GM12878 (cell line): ENCODE results near the gene ZBTB22. TPM values are rescaled to one million over a fixed set of nuclear protein-coding genes. Genes with fewer than 3 reads are reported as not detected.

Experiments used
- BACH1 ChIP-seq: fragments of 450-650 bp; IDR thresholded peaks from 2 replicates; pipeline ENCODE4 v1.6.1; 2017; ENCODE audit warnings: mild to moderate bottlenecking, borderline replicate concordance
- BMI1 ChIP-seq: fragments of 450-650 bp; IDR thresholded peaks from 2 replicates; pipeline ENCODE4 v1.6.1; 2016; ENCODE audit warnings: mild to moderate bottlenecking, moderate library complexity, borderline replicate concordance
- ELK1 ChIP-seq: IDR thresholded peaks from 2 replicates; pipeline ENCODE4 v1.6.1; 2012; ENCODE audit warnings: low read depth, low read length, improper control_type of control experiment
- ETV6 ChIP-seq, 2 experiments: fragments of 450-650 bp in 1 of 2; IDR thresholded peaks in 1 of 2; conservative IDR thresholded peaks in 1 of 2; 2 replicates each; pipeline ENCODE4 v1.6.1; 2014; ENCODE audit warnings: antibody characterized with exemption in 1 of 2, borderline replicate concordance in 1 of 2, low read depth in 1 of 2, mild to moderate bottlenecking in 1 of 2, moderate library complexity in 1 of 2
- GATAD2B ChIP-seq: fragments of 450-650 bp; conservative IDR thresholded peaks from 2 replicates; pipeline ENCODE4 v1.6.1; 2017; ENCODE audit warnings: low read depth, mild to moderate bottlenecking, moderate library complexity
- HCFC1 ChIP-seq: fragments of 150-350 bp; IDR thresholded peaks from 2 replicates; pipeline ENCODE4 v1.6.1; 2014; ENCODE audit warnings: low read length
- KLF5 ChIP-seq: fragments of 450-650 bp; IDR thresholded peaks from 2 replicates; pipeline ENCODE4 v1.6.1; 2014; ENCODE audit warnings: mild to moderate bottlenecking; ENCODE audit not compliant: partially characterized antibody
- PKNOX1 ChIP-seq: fragments of 450-650 bp; IDR thresholded peaks from 2 replicates; pipeline ENCODE4 v1.6.1; 2016; ENCODE audit warnings: mild to moderate bottlenecking
- TARDBP ChIP-seq: IDR thresholded peaks from 2 replicates; pipeline ENCODE4 v1.6.1; 2016; ENCODE audit warnings: borderline replicate concordance
- TCF12 ChIP-seq: IDR thresholded peaks from 2 replicates; pipeline ENCODE4 v1.6.1; 2011; ENCODE audit warnings: low read depth, mild to moderate bottlenecking, low read length
- USF1 ChIP-seq: IDR thresholded peaks from 2 replicates; pipeline ENCODE4 v1.6.1; 2011; ENCODE audit warnings: borderline replicate concordance, low read depth, mild to moderate bottlenecking, moderate library complexity, mixed read lengths, low read length; ENCODE audit not compliant: insufficient read depth; ENCODE audit errors: extremely low read length
- WRNIP1 ChIP-seq: IDR thresholded peaks from 2 replicates; pipeline ENCODE4 v1.6.1; 2011; ENCODE audit warnings: low read depth, low read length, improper control_type of control experiment, borderline replicate concordance
- ZSCAN29 ChIP-seq: fragments of 450-650 bp; IDR thresholded peaks from 2 replicates; pipeline ENCODE4 v1.6.1; 2017; ENCODE audit warnings: mild to moderate bottlenecking, moderate library complexity
- polyA plus RNA-seq, 11 experiments: library from polyadenylated mRNA; depleted of rRNA in 4 of 11; unstranded in 6 of 11; stranded (reverse) in 5 of 11; fragments of >200 nt; fragmentation: Nextera tagmentation in 4 of 11; fragmentation: Illumina TruSeq in 1 of 11; extraction: Ambion mirVana in 4 of 11; extraction: Trizol in 1 of 11; gene quantifications; 1 replicate in 1 of 11; 2 replicates in 10 of 11; pipeline versions ENCODE4 v1.2.1 to v1.2.3, GENCODE V29; 2011 to 2016; ENCODE audit warnings: inconsistent platforms in 2 of 11, missing spikeins in 2 of 11, low read depth in 1 of 11
- total RNA-seq, 4 experiments: library from RNA; depleted of rRNA in 3 of 4; stranded (reverse); fragments of >200 nt in 3 of 4; fragmentation: Illumina TruSeq in 1 of 4; extraction: Trizol in 1 of 4; gene quantifications; 2 replicates each; pipeline versions ENCODE4 v1.2.1 to v1.2.3, GENCODE V29; 2013 to 2021

ZBTB22 gene
- total and polyA plus RNA-seq, 10 of the 15 experiments (the other 5 are each of a cell fraction or from before 2014, with no cell fraction given) = 0.11 to 9.9 (median 4.8) TPM

- TF ChIP-seq WRNIP1 (no peak), ETV6 (conservative IDR thresholded peaks at IDR 0.05 in 1 of 2, IDR thresholded peaks at IDR 0.05 in 1 of 2; ENCODE audit: borderline replicate concordance in 1 of 2, low read depth in 1 of 2) (peak in 1 of 2 experiments; percentile 49; a peak in 1 of 4 replicates), BMI1 (no peak), KLF5 (no peak), ZSCAN29 (no peak; the same call in 1 of the 2 replicates), PKNOX1 (peak; percentile 78), USF1 (no peak), HCFC1 (peak; percentile 74), TARDBP (peak; percentile 32; the same call in 1 of the 2 replicates), BACH1 (peak; percentile 72), ELK1 (peak; percentile 84), GATAD2B (peak; percentile 46), TCF12 (peak; percentile 82; the same call in 1 of the 2 replicates)
Measured at GRCh38 chr6:33271468-33272274, 45.9 kb downstream of the ZBTB22 start, which contains the start of the genes RPS18 and VPS52 (continued).
